Measurements from ENCODE around the gene RMI1. TPM values are rescaled to one million over a fixed set of nuclear protein-coding genes. Genes with fewer than 3 reads are reported as not detected.
"Not testable (repeated sequence)": the region's sequence is repeated elsewhere in the genome, so short reads cannot be mapped to it uniquely, and the experiment has no call there.

RMI1 gene
- total RNA-seq, 1 donor from 2014 or later = 7.7 TPM

DNA sequence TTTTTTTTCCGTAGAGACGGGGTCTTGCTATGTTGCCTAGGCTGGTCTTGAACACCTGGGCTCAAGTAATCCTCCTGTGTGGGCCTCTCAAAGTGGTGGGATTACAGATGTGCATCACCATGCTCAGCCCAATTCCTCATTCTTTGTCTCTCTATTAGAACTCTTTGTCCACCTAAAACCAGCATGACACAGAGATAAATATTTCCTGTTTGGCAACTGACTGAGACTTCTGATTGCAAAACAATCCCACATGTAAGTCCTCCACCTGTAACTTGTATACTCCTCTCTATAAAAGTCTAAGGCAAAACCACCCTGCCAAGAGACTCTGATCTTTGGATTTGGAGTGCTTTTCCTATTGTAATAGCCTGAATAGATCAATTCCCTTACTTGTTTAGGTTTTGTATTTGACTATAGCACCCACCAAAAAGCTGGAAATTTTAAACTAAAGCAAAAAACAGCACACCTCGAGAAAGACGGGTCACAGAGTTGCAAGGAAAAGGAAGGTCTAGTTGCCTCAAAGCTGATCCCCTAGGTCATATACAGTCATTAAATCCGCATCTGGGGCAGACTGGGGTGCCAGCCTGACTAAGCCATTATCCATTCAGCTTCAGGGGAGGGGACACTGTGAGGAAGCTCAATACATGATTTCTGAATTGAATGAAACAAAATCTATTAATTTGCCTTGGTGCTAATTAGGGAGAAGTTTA lies 45.9 kb upstream of the RMI1 start:
- TF ChIP-seq, protein P1, sequence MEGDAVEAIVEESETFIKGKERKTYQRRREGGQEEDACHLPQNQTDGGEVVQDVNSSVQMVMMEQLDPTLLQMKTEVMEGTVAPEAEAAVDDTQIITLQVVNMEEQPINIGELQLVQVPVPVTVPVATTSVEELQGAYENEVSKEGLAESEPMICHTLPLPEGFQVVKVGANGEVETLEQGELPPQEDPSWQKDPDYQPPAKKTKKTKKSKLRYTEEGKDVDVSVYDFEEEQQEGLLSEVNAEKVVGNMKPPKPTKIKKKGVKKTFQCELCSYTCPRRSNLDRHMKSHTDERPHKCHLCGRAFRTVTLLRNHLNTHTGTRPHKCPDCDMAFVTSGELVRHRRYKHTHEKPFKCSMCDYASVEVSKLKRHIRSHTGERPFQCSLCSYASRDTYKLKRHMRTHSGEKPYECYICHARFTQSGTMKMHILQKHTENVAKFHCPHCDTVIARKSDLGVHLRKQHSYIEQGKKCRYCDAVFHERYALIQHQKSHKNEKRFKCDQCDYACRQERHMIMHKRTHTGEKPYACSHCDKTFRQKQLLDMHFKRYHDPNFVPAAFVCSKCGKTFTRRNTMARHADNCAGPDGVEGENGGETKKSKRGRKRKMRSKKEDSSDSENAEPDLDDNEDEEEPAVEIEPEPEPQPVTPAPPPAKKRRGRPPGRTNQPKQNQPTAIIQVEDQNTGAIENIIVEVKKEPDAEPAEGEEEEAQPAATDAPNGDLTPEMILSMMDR (IDR thresholded peaks at IDR 0.05) = no peak
- no peak overlapping the region for H3K27ac Mint-ChIP-seq (ENCODE audit: unreplicated experiment)
- no peak overlapping the region for H3K4me3 Mint-ChIP-seq (ENCODE audit: unreplicated experiment)
- H3K27me3 Mint-ChIP-seq (ENCODE audit: low read depth) = no peaks in the 10 kb centered on the region
- H3K36me3 Mint-ChIP-seq (ENCODE audit: low read depth) = no peaks in the 10 kb centered on the region
- H3K4me1 Mint-ChIP-seq (ENCODE audit: low read depth) = peaks cover 16% of the 10 kb centered on the region
- no peaks in the 10 kb centered on the region for H3K9me3 Mint-ChIP-seq (ENCODE audit: low read depth)
- no peak for DNase-seq (ENCODE audit: low spot score)

DNA sequence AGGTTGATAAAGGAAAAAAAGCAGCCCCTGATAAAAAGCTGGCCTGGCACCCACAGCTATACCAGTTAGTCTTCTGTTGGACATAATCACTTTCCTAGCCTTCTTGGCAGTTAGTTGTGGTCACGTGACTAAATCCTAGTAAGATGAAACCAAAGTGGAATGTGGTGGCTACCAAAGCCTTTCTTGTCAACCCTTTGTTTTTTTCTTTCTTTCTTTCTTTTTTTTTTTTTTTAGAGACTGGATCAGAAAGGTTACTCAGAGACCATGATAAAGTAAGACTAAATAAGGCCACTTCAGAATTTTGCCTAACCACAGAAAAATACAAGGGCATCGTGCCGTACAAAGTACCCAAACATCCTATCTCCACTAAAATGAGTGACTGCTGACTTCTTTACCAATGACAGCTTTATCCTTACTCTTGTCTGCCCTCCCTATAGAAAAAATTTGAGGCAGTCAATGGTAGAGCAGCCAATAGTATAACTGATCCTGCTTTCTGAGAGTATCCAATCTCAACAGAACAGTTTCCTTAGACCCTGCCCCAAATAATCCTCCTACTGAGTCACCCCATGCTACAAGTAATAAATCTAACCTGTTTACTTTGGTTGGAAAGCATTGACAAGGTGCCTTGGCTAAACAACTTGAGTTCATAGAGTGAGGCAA lies 45.2 kb upstream of the RMI1 start:
- TF ChIP-seq, protein P1 (IDR thresholded peaks at IDR 0.05) = no peak
- Mint-ChIP-seq H3K4me3 (ENCODE audit: unreplicated experiment) (no peak overlapping the region), H3K4me1 (ENCODE audit: low read depth) (peaks cover 16% of the 10 kb centered on the region), H3K9me3 (ENCODE audit: low read depth) (no peaks in the 10 kb centered on the region), H3K27me3 (ENCODE audit: low read depth) (no peaks in the 10 kb centered on the region), H3K27ac (ENCODE audit: unreplicated experiment) (no peak overlapping the region), H3K36me3 (ENCODE audit: low read depth) (no peaks in the 10 kb centered on the region)
- DNase-seq (ENCODE audit: low spot score) = no peak

DNA sequence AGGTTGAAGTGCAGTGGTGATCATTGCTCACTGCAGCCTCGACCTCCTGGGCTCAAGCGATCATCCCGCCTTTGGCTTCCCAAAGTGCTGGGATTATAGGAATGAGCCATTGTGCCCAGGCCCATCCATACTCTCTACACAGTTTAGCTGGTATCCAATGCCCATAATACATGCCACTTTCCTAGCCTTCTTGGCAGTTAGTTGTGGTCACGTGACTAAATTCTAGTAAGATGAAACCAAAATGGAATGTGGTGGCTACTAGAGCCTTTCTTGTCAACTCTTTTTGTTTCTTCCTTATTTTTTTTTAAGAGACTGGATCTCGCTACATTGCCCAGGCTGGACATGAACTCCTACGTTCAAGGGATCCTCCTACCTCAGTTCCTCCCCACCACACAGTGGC lies 44.1 kb upstream of the RMI1 start:
- TF ChIP-seq, protein P1 (IDR thresholded peaks at IDR 0.05) = no peak
- H3K27ac Mint-ChIP-seq (ENCODE audit: unreplicated experiment) = no peak overlapping the region
- H3K4me1 Mint-ChIP-seq (ENCODE audit: low read depth) = peaks cover 16% of the 10 kb centered on the region
- no peaks in the 10 kb centered on the region for H3K9me3 Mint-ChIP-seq (ENCODE audit: low read depth)
- H3K36me3 Mint-ChIP-seq (ENCODE audit: low read depth) = no peaks in the 10 kb centered on the region
- no peak overlapping the region for H3K4me3 Mint-ChIP-seq (ENCODE audit: unreplicated experiment)
- H3K27me3 Mint-ChIP-seq (ENCODE audit: low read depth) = no peaks in the 10 kb centered on the region
- no peak for DNase-seq (ENCODE audit: low spot score)

DNA sequence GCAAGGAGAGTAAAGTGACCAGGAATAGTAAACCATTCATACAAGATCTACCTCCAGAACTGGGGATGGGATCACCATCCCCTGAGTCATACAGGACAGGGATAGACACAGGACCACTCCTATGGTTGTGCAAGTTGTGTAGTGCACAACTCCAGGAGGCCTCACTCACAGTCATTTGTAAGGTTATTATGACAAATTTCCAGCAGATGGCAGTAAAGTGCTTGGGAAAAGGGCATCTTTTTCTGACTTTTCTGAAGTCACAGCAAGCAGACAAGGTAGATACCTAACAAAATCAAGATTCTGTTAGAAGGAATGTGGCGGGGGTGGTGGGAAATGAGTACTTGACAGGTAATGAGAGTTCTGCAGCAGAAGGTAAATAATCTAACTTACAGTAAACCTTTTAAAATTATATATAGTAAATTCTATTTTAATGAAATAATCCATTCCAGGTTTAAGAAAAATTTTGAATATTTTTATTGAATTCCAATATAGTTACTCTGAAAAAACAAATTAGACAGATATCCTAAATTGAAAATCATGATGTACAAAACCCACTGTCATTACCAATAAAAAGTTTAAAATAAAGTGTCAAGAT lies 42.6 kb upstream of the RMI1 start:
- Mint-ChIP-seq H3K4me3 (ENCODE audit: unreplicated experiment) (no peak overlapping the region), H3K27me3 (ENCODE audit: low read depth) (no peaks in the 10 kb centered on the region), H3K9me3 (ENCODE audit: low read depth) (no peaks in the 10 kb centered on the region), H3K27ac (ENCODE audit: unreplicated experiment) (no peak overlapping the region), H3K36me3 (ENCODE audit: low read depth) (no peaks in the 10 kb centered on the region), H3K4me1 (ENCODE audit: low read depth) (peaks cover 16% of the 10 kb centered on the region)
- DNase-seq (ENCODE audit: low spot score) = no peak
- TF ChIP-seq, protein P1 (IDR thresholded peaks at IDR 0.05) = peak; percentile 91

DNA sequence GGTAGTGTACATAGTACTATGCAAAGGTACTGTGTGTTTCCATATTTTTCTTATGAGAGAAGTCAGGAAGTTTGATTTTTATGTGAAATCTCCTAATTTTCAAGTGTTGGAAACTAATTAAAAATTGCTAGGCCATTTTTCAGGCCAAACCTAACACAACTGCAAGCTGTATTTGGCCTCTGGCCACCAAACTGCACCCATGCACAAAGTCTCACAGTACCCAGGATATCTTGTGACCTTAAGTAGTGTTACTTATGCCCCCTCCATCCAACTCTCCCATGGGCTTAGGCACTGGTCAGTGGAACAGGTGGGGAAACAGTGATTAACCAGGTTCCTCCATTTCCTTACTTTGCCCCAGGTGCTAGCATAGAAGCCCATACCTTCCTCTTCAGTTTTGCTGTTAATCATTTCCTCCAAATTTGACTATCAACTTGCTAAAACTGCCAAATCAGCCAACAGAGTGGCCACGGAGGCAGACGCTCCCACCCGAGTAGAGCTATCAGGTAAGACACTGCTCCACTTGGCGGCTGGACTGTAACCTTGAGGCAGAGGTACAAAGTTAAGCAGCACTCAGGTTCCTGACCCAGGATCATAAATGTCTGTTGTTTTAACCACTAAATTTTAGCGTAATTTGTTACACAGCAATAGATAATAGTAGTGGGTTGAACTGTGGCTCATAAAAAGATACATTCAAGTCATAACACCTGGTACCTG lies 39.9 kb upstream of the RMI1 start:
- Mint-ChIP-seq H3K4me3 (ENCODE audit: unreplicated experiment) (no peak overlapping the region), H3K27ac (ENCODE audit: unreplicated experiment) (no peak overlapping the region), H3K27me3 (ENCODE audit: low read depth) (no peaks in the 10 kb centered on the region), H3K9me3 (ENCODE audit: low read depth) (no peaks in the 10 kb centered on the region), H3K4me1 (ENCODE audit: low read depth) (peaks cover 3% of the 10 kb centered on the region), H3K36me3 (ENCODE audit: low read depth) (no peaks in the 10 kb centered on the region)
- no peak for DNase-seq (ENCODE audit: low spot score)
- TF ChIP-seq, protein P1 (IDR thresholded peaks at IDR 0.05) = no peak

DNA sequence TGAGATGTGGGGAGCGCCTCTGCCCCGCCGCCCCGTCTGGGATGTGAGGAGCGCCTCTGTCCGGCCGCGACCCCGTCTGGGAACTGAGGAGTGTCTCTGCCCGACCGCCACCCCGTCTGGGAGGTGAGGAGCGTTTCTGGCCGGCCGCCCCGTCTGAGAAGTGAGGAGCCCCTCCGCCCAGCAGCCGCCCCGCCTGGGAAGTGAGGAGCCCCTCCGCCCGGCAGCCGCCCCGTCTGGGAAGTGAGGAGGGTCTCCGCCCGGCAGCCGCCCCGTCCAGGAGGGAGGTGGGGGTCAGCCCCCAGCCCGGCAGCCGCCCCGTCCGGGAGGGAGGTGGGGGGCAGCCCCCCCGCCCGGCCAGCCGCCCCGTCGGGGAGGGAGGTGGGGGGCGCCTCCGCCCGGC lies 32.5 kb upstream of the RMI1 start:
- not testable (repeated sequence) for H3K4me3 Mint-ChIP-seq (ENCODE audit: unreplicated experiment); H3K36me3 Mint-ChIP-seq (ENCODE audit: low read depth)

More for the DNA sequence above, 32.5 kb upstream of the RMI1 start:
- DNase-seq (ENCODE audit: low spot score); H3K9me3 Mint-ChIP-seq (ENCODE audit: low read depth); H3K27me3 Mint-ChIP-seq (ENCODE audit: low read depth); H3K4me1 Mint-ChIP-seq (ENCODE audit: low read depth); H3K27ac Mint-ChIP-seq (ENCODE audit: unreplicated experiment): not testable (repeated sequence)
